GM20431 (cell line): ENCODE measurements around the gene JOSD2.

Experiments
- in situ Hi-C: fragments of 300-500 bp; cut with MseI, MboI; formaldehyde crosslinking; loops from one replicate; pipeline ENCODE4 v1.15.0; 2020; ENCODE audit warnings: low sequenced_read_pairs; ENCODE audit not compliant: unreplicated experiment

JOSD2 gene, protein sequence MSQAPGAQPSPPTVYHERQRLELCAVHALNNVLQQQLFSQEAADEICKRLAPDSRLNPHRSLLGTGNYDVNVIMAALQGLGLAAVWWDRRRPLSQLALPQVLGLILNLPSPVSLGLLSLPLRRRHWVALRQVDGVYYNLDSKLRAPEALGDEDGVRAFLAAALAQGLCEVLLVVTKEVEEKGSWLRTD

DNA sequence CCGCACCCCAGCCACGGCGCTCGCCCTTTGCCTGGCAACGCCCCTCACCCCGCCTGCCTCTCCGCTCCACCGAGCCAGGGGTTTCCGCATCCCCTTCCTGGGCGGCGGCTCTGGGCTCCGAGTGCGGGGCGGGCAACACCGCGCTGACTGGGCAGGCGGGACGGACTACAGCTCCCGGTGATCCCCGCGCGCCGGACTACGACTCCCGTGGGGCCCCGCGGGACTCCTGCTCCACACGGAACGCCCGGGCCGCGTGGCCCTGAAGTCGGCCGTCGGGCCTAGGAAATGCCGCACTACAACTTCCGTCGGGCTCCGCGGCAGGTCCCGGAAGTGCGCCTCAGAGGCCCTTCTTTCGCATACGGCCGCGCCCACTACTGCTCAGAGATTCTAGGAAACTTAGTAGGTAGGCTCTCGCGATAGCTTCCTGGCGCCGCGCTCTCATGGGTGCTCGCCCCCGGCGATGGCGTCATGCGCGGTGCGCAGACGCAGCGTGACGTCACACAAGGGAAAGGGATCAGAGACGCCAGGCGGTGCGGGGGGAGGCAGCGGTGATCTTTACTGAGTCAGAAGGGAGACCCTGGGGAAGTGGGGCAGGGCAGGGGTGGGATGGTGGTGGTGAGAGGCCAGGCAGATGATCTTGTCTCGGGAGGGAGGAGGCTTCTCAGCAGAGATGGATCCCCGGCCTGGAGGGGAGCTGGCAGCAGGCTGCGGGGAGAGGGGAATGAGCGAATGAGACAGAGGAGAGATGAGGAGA is at the start of gene JOSD2:
Gene JOSD2 (minus strand): TSS at position 123 of the 754 bp plus-strand sequence. CDS start 760 bp downstream, outside the sequence.
- in situ Hi-C loops = no loop called here

DNA sequence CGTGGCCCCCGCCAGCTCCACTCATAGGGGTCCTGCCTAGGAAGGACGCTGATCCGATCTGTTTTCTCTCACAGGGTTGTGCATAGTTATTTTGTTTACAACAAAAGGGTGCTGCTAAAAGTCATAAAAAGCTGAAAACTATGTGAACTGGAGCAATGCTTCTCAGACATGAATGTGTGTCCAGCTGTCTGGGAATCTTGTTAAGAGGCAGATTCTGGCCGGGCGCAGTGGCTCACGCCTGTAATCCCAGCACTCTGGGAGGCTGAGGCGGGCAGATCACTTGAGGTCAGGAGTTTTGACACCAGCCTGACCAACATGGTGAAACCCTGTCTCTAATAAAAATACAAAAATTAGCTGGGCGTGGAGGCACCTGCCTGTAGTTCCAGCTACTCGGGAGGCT is 48.6 kb upstream of the JOSD2 start:
- in situ Hi-C loops = no loop called here

DNA sequence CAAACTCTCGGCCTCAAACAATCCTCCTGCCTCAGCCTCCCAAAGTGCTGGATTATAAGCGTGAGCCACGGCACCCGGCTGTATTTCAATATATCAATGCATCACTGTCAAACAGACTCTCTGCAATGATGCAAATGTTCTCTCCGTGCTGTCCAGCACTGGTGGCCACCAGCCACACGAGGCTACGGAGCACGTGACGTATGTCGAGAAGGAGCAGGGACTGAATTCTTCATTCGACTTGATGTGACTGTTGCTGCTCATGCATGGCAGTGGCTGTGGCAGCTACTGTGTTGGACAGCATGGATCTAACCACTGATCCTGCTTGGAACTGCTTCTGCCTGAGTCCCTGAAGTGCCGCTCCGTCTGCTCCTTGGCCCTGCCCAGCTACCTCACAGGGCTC is 47.5 kb upstream of the JOSD2 start:
- in situ Hi-C loops = no loop called here

DNA sequence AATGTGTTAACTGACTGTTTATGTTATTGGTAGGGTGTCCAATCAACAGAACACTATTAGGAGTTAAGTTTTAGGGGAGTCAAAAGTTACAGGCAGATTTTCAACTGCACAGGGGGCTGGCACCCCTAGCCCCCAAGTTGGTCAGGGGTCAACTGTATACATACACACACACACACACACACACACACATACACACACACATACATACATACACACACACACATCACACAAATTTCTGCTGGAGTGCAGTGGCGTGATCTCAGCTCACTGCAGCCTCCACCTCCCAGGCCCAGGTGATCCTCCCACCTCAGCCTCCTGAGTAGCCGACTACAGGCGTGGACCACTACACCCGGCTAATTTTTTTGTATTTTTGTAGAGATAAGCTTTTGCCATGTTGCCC is 47.0 kb upstream of the JOSD2 start:
- in situ Hi-C loops = no loop called here

DNA sequence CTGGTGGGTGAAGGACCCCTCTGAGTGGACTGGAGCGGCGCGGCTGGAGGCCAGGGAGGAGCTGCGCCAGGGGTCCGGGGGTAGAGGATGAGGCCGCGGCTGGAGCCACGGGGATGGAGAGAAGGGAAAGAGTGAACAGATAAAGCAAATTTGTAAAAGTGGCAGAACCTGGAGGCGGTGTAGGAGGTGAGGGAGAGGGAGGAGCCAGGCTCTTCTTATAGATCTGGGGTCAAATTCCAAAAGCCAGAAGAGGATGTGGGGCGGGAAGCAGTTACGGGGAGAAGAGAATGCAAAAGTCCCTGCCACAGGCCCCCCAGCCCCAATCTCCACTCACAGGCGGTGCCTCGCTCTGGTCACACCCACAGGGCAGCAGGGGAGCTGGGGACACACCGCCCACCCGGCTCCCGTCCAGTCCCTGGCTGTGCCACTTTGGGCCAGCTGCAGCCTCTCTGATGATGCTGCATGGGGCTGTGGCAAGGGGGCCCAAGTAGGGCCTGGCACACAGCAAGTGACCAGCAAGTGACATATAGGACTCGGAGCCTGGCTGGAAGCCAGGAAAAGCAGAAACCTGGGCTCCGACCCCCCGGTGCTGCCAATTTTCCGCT is 46.1 kb upstream of the JOSD2 start:
- in situ Hi-C loops = no loop called here

DNA sequence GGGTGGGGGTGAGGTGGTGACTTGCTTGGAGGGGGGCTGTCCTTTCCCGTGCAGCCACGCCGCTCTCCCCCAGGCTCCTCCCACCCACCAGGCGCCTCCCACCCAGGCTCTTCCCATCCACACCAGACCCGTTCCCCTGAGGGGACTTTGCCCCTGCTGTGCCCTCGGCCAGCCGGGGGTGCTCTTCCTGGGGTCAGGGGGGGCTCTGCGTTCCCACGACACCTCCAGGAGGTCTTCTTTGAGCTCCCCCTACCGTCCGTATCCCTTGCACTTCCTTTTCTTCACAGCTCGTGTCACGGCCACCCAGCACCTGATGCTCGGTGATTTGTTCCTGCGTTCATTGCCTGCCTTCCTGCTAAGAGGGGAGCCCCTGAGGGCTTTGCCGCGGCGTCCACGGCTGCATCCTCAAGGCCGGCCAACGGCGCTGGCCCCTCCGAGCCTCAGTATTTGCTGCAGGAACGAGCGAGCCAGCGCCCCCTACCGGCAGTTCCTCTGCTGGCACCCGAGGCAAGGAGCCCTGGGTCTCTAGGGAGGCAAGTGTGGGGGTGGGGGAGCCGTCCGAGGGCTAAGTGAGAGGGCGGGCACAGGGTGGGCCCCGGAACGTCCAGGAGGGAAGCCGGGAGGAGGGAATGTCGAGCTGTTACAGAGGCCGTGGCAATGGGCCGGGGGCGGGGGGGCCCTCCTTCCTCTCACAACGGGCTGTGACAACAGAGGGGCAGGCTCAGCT is 45.5 kb upstream of the JOSD2 start:
- in situ Hi-C loops = no loop called here

DNA sequence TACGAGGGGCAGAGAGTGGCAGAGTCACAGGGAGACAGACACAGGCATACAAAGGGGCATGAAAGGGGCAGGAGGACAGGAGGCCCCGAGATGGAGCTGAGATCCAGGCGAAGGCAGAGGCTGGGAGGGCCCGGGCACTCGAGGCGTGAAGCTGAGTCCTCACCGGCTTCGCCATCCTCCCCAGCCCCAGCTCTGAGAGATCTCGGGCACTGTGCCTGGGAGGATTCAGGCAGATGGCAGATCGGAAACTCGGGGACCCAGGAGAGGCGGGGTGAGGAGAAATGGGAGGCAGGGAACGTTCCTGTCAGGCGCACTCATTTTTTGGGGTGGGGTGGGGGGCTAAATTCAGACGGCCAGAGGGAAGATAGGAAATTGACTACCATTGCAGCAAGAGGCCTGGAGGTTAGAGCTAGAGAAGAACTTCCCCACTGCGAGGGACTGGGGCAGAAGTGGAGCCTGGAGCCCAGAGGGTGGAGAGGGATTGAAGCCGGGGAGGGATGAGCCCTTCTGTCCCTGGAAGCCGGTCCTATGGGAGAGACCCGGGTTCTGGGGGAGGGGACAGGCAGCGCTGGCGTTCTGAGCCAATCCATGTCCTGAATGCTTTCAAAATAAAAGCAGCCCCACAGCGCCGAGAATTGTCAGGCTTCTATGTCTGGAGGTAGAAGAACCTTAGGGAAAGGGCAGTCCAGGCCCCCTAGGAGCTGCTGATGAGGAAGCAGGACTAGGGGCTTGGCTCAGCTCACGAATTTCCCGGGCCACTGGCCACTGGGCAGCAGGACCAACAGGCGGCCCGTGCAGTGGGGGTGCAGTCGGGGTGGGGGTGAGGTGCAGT is 44.7 kb upstream of the JOSD2 start:
- in situ Hi-C loops = no loop called here

DNA sequence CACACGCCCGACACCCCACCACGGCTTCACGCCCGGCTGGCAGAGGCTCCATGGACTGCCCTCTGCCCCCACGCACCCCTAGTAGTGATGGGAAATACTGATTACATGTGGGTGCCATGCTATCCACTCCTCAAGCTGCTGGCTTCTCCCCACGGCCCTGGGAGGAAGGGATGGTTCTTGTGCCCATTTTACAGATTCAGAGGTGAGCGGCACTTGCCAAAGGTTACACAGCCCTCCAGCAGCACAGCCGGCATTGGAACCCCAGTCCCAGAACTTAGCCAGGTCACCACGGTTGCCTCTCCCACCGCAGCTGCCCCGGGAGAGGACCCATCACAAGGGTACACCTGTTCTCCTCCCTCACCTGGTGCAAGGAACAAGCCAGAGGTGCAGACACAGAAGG is 44.0 kb upstream of the JOSD2 start:
- in situ Hi-C loops = no loop called here

DNA sequence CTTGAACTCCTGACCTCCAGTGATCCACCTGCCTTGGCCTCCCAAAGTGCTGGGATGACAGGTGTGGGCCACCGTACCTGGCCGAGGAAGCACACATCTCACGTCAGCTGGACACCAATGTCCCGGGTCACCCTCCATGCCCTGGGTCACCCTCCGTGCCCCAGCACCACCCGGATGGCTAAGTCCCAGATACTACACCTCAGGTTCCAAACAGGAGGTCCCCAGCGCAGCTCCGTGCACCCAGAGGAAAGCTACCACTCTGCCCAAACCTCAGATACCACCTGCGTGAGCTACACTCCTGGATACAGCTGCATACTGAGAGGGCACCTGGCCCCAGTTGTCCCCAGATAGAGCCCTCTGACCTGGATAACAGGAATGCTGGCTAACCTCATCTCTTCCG is 43.2 kb upstream of the JOSD2 start:
- in situ Hi-C loops = no loop called here

DNA sequence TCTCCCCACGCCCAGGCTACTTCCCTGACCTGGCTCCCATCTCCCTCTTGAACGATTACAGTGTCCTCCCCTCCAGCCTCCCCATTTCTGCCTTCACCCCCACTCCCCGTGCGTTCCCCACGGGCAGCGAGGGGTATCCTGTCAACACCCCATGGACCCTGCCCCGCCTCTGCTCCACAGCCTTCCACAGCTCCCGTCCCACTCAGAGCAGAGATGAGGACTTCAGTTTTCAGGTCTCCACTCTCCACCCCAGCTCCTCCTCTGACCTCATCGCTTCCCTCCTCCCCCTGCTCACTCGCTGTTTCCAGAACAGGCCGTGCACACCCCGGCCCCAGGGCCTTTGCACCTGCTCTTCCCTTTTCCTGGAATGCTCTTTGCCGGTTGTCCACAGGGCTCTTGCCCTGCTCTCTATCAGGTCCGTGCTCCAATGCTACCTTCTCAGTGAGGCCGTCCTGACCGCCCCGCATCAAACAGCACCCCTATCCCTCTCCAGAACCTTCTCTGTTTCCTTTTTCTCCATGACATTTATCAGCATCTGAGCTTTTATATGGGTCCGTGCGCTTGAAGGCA is 42.2 kb upstream of the JOSD2 start:
- in situ Hi-C loops = no loop called here

DNA sequence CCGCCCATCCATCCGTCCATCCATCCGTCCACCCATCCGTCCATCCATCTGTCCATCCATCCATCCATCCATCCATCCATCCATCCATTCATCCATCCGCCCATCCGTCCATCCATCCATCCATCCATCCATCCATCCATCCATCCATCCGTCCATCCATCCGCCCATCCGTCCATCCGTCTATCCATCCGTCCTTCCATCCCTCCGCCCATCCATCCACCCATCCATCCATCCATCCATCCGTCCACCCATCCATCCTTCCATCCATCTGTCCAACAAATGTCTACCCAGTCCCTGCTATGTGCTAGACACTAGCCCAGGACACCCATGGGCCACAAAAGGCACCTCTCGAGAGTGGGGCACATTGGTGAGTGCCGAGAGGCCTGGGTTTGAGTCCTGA is 41.5 kb upstream of the JOSD2 start:
- in situ Hi-C loops = no loop called here

DNA sequence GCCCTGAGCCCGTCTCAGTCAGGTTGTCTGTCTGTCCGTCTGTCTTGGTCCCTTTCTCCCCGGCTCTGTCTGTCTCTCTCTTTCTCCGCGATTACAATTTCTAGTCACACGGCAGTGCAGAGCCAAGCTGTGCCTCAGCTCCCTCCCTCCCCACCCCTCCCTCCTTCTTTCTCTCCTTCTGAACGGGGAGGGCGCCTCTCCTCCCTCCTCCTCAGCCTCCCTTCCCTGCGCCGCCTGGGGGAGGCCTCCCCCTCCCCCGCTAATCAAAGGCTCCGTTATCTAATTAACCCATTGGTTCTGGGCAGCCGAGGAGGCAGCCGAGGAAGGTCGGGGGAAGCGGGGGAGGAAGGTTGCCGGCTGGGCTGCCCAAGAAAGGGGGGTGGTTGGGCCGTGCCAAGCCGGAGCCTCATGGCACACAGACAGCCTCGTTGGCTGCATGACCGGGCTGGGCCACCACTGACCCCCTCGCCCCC is 40.8 kb upstream of the JOSD2 start:
- in situ Hi-C loops = no loop called here

DNA sequence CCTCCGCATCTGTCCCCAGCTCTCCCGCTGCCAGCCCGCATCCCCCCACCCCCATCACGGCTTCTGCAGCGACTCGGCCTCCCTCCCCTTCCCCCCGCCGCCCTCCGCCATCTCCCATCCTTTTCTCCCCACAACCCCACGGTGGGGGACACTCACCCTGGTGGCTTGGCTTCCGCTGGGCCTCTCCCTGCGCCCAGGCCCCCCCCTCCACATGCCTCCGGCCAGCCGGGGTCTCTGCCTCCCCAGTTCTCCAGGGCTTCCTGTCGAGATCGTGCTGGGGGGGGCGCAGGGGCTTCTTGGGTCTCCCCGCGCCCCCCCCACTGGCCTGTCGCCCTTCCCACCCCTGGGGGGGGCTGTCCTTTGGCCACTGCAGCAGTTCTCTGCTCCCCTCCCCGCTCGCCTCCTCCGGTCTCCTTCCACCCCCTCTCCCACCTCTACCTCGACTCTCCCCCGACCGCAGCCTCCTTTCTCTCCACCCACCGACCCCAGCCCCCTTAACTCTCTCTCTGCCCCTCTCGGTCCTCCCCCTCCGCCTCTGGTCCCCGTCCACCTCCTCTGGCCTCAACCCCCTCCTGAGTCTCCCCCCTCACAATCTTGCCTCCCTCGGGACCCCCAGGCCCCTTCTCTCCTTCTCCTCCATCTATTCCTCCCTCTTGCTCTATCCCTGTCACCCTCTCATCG is 40.2 kb upstream of the JOSD2 start:
- in situ Hi-C loops = no loop called here

DNA sequence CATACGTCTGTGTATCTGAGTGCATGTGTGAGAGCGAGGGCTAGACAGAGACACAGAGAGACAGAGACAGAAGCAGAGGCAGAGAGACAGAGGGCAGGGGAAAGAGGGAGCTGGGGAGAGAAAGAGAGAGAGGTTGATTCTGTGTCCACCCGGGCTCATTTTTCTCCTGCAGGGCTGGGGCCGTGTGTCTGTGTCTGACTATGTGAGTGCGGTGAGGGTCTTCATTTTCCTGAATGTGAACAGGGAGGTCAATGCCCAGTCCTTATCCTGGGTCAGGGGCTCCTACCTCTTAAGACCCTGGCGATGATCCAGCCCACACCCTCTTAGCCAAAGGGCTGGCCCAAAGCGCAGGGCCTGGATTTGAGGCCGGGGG is 39.6 kb upstream of the JOSD2 start:
- in situ Hi-C loops = no loop called here

DNA sequence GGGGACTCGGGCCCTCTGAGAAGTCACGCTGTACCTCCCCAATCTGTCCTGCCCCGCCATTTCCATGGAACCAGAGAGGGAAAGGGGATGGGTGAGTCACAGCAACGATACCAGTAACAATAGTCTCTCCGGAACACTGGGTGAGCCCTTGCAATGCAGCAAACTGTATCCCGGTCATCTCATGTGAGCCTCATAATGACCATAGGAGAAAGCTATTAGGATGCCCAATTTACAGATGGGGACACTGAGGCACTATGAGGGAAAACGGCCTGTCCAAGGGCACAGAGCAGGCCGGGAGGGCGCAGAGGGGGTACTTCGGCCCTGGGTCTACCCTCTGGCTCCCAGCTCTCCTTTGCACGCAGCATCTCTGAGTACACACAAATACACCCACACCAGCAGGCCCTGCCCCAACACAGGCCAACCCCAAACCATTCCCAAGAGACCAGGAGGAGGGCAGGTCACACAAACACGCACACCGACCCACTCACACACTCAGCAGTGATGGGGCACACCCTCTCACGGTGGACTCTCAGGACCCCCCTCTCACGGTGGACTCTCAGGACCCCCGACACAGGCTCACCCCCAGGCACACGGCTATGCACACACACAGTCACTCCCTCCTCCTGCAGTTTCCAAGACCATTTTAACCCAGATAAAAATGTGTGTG is 39.1 kb upstream of the JOSD2 start:
- in situ Hi-C loops = loop anchor here (25.0 kb wide), 1 partner anchor 237 kb away; the partner anchor contains the start of gene ACP4

DNA sequence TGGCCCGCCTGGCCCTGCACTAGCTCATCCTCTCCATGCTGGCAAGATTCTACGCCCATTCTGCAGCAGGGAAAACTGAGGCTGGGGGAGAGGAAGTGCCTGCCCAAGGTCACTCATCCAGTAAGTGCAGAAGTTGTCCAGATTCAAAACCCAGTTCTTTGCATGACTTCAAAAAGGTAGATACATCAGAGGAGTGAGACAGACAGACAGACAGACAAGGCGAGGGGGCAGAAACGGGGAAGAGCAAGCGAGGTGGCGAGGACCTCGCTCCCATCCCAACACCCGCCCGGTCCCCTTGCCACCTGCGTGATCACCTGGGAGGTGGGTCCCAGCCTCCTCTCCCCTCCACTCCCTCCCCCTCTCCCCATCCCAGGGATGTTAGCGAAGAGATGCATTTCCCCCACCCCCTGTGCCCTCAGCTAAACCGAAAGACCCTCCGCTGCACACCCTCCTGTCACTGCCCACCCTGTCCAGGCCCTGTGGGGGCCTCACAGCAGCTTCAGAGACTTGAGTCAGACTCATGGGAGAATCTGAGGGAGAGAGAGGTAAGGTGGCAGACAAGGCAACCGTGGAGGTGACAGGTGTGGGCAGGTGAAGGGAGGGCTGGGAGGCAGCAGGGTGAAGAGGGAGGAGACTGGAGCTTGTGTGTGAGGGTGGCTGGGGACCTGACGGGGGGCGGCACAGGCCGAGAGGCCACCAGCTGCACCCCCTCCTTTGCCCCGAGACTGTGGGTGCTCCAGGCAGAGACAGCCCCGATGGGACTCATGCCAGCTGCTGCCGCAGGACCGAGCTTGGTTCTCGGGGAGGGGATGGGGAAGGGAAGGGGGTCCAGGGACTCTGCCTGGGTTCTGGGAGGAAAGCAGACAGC is 38.3 kb upstream of the JOSD2 start:
- in situ Hi-C loops = loop anchor here (25.0 kb wide), 1 partner anchor 238 kb away; the partner anchor contains the start of gene ACP4
